ENCODE data around the gene CDS2.

DNA sequence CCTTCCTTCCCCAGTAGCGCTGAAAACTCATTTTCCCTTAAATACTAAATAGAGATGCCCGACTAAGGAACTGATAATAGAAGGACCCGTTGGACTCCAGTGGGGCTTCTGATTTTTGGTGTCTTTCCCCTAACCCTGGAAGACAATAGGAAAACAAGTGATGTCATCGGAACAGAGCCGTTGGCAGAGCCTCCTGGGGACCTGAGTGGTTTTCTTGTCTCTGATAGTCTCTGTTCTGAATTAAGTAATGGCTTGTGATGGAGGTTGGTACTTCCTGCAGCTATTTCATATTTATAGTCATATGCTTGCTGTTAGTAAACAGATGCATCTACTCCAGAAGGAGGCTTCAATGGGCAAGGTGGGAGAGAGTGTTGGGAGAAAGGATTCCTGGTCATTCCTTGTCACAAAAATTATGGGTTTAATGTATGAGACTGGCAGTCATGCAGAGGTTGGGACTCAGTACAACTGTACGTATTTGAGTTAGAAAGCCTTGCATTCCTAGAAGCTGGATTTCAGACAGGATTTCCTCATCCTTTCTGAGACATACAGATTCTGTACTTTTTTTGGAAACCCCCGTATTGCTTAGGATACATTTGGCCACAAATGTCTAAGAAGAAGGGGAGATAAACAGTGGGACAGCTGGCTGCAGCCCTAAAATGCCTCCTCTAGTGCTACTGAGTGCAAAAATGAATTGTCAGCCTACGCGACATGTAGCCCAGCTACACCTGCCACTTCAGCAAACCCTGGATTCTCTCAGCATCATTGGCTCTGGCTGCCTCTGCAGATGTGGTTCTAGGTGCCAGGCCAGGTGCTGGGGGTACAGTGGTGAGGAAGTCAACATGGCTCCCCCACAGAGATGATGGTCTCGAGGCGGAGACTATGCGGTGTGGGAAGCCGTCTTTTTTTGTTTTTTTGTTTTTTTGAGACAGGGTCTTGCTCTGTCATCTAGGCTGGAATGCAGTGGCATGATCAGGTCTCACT is 38.1 kb downstream of the CDS2 start:
- TF ChIP-seq, protein P1, sequence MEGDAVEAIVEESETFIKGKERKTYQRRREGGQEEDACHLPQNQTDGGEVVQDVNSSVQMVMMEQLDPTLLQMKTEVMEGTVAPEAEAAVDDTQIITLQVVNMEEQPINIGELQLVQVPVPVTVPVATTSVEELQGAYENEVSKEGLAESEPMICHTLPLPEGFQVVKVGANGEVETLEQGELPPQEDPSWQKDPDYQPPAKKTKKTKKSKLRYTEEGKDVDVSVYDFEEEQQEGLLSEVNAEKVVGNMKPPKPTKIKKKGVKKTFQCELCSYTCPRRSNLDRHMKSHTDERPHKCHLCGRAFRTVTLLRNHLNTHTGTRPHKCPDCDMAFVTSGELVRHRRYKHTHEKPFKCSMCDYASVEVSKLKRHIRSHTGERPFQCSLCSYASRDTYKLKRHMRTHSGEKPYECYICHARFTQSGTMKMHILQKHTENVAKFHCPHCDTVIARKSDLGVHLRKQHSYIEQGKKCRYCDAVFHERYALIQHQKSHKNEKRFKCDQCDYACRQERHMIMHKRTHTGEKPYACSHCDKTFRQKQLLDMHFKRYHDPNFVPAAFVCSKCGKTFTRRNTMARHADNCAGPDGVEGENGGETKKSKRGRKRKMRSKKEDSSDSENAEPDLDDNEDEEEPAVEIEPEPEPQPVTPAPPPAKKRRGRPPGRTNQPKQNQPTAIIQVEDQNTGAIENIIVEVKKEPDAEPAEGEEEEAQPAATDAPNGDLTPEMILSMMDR (IDR thresholded peaks at IDR 0.05) = no peak
- no peak for TF ChIP-seq POLR2A (IDR thresholded peaks at IDR 0.05)

Data from stomach (tissue), 4 donors.